GM18508 (cell line): ENCODE results near the gene KATNBL1.
"Not testable (repeated sequence)": the region's sequence is repeated elsewhere in the genome, so short reads cannot be mapped to it uniquely, and the experiment has no call there.

Experiments used
- ATAC-seq: cut with Tn5 transposase; IDR thresholded peaks from one replicate; pipeline ENCODE4 v1.9.1; 2021; ENCODE audit warnings: moderate number of reproducible peaks; ENCODE audit not compliant: insufficient read depth, unreplicated experiment

KATNBL1 gene

GRCh38 chr15:34121786-34122185 lies 88.1 kb downstream of the KATNBL1 start:
- not testable (repeated sequence) for ATAC-seq

GRCh38 chr15:34120420-34120819 lies 89.5 kb downstream of the KATNBL1 start:
- ATAC-seq, result not testable (repeated sequence)

- ATAC-seq, result no peak
Observed at GRCh38 chr15:34119291-34119690, 90.6 kb downstream of the KATNBL1 start.

- ATAC-seq, result no peak
Observed at GRCh38 chr15:34116620-34117019, 93.3 kb downstream of the KATNBL1 start.

- no peak for ATAC-seq
Observed at GRCh38 chr15:34114739-34115138, 95.2 kb downstream of the KATNBL1 start.

GRCh38 chr15:34114215-34114614 lies 95.7 kb downstream of the KATNBL1 start:
- no peak for ATAC-seq

- no peak for ATAC-seq
Observed at GRCh38 chr15:34111488-34111887, 98.4 kb downstream of the KATNBL1 start.

GRCh38 chr15:34109797-34110663 lies 99.9 kb downstream of the KATNBL1 start:
- ATAC-seq, result no peak

- ATAC-seq, result no peak
Observed at GRCh38 chr15:34107315-34107714, 102.6 kb downstream of the KATNBL1 start.

GRCh38 chr15:34106423-34106822 lies 103.5 kb downstream of the KATNBL1 start:
- ATAC-seq, result no peak

- ATAC-seq, result no peak
Observed at GRCh38 chr15:34102175-34102925, 107.5 kb downstream of the KATNBL1 start.

- peak; percentile 96 for ATAC-seq
Observed at GRCh38 chr15:34101366-34102174, 108.3 kb downstream of the KATNBL1 start, which contains the start of the genes EMC7 and PGBD4. Gene EMC7 (minus strand): TSS chr15:34101862. CDS start chr15:34101839, 23 bp downstream. Gene PGBD4 (plus strand): TSS chr15:34102083. CDS start chr15:34102532, 449 bp downstream.

- ATAC-seq, result no peak
Observed at GRCh38 chr15:34099914-34100313, 110.0 kb downstream of the KATNBL1 start.
